Activated CD4-positive, CD25-positive, alpha-beta regulatory T cell treated with anti-CD3 and anti-CD28 coated beads, Interleukin-2, amount 50 U/mL, for 16 hours (primary cell): ENCODE data around the gene ERCC2.
"Not testable (repeated sequence)": the region's sequence is repeated elsewhere in the genome, so short reads cannot be mapped to it uniquely, and the experiment has no call there.

Experiments
- DNase-seq: peaks from one replicate; pipeline ENCODE4 v3.0.0-alpha.2; 2020; ENCODE audit warnings: low read depth, low spot score

The ERCC2 gene

DNA sequence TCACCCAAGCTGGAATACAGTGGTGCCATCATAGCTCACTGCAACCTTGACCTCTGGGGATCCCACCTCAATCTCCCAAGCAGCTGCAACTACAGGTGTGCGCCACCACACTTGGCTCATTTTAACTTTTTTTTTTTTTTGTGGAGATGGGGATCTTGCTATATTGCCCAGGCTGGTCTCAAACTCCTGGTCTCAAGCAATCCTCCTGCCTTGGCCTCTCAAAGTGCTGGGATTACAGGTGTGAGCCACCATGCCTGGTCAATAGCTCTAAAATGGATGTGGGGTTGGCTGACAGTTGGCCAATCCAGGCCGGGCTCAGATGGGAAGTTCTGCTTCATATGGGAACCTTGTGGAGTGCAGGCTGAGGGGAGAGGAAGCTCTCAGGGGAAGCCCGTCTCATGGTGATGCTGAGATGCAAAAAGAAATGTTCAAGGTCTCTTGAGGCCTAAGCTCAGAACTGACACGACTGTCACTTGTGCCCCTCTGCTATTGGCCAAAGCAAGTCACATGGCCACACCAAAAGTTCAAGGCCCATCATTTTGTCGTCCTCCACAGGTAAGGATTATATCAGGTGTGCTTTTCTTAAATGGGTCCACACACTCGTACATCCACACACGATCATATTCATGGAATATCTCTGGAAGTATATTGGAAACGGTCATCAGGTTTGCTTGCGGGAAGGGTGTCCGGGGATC lies 36.6 kb downstream of the ERCC2 start:
- no peak for DNase-seq

DNA sequence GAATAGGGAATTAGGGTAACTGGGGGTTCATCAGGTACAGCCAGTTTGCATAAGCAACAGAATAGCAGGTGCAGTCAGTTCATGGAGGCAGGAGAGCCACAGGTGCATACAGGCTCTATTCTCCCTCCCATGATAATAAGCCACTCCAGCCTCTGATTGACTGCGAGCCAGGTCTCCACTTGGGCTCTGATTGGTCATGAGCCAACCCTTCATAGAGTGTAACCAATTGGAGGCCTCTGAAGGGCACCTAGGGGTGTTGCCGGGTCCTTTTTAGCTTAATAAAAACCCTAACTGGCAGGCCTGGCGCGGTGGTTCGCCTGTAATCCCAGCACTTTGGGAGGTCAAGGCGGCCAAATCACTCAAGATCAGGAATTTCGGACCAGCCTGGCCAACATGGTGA lies 39.0 kb downstream of the ERCC2 start:
- DNase-seq: no peak

DNA sequence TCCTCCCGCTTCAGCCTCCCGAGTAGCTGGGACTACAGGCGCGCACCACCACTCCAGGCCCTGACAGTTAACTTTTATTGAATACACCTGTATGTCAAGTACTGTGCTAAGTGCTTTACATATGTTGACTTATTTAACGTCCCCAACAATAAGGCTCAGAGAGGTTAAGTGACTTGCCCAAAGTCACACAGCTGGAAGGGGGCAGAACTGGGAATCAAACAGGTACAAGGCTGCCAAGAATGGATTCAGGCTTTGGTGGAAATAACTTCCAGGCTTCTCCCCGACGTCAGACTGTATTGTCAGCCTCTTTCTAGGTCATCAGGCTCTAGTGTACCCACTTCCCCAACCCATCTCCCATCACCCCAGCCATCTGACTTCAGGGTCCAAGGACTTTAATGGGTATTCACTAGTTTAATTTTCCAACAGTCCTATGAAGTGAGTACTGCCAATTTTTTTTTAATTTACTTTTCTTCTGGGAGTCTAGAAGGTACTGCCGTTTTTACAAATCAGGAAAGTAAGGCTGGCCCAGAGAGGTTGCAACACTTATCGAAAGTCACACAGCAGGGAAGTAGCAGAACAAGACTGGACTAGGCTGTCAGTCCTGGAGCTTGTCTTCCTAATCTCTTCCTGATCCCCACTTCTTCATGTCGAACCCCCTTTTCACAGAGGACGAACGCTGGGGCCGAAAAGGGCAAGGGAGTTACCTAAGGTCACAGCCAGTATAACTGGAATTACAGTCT lies 42.8 kb downstream of the ERCC2 start:
- DNase-seq: no peak

DNA sequence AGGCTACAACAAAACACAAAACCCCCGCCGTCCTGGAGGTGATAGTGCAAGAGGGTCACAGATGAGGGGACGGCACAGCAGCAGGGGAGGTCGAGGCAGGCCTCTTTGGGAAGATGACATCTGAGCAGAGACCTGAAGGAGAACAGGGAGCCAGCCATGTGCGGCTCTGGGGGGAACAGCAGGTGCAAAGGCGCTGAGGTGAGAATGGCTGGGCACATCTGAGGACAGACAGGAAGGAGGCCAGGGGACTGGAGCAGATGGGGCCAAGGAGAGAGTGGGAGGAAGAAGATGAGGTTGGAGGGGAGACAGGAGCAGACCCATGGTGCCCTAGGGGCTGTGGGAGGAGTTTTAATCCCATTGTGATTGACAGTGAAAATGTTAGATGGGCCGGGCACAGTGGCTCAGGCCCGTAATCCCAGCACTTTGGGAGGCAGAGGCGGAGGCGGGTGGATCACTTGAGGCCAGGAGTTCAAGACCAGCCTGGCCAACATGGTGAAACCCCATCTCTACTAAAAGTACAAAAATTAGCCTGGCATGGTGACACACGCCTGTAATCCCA lies 45.9 kb downstream of the ERCC2 start:
- no peak for DNase-seq

DNA sequence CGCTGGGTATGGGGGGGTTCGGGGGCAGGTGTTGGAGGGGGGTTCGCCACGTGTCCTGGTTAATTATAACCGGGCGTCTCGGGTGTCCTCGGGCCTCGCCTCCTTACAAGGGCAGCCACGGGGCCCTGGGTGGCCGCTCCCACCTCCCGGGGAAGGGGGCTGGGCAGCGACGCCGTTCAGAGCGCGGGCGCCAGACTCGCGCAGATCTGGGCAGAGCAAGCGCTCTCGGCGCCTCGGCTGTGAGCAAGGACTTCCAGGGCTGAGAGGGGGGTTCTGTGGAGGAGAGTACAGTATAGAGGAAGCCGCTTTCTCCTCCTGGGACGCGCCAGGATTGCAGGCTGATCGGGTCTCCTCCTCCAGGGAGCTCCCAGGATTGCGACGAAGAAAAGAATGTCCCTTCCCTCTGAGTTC lies 46.7 kb downstream of the ERCC2 start:
- no peak for DNase-seq

DNA sequence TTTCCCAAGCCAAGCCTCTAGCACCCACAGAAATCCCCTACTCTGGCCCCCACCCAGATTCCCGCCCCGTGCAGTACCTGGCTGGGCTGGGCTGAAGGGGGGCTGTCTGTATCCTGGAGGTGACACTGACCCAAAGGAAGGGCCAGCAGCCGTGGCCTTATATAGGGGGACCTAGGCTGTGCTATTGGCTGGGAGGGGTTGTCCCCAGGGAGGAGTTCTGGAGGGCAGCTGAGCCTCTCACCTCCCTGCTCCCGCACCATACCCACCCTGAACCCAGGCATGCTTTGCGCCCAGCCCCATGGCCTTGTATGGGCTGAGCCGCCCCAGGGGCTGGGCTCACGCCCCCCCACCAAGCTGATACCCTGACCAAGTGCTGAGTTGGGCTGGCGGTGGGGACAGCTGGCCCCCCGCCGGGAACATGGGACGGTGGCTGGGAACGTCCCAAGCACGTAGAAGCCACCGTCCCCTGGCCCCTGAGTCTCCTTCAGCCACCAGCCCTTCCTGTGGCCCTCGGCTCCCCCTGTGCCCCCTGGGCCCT lies 47.6 kb downstream of the ERCC2 start, which contains the start of gene CKM:
TSS of gene CKM (minus strand) at position 132 of the 538 bp plus-strand sequence. CDS start 3,162 bp downstream, outside the sequence.
- no peak for DNase-seq

DNA sequence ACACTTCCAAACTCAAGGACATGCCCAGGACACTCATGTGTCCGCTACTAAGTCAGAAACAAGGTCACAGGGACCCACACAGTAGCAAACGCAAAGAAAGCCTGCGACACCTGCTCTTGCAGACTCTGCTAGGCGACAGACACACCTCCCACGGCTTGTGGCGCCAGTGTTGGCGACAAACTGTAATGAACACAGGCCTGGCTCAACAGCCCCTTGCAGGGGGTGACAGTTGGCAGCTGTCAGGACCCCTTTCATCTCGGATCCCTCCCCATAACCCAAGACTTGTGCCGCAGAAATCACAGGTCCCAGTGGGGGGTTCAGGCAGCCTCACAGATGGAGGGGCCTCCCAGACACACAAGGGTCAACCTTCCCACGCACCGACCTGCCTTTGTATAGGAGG lies 48.1 kb downstream of the ERCC2 start:
- no peak for DNase-seq

DNA sequence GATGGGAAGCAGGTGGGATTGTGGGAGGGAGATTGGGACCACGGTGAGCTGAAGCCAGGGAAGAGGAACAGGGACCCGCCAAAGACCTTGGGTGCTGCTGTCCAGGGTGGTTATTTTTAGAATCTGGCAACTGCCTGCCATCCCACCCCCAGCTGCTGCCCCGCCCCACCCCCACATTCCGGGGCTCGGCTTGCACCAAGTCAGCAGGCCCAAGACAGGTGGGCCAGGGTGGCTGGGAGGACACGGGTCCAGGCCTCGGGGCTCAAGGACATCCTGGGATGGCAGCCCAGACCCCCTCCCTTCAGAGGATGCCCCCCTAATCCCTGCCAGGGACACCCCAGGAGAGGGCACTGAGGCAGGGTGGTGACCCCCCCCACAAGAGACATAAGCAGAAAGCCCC lies 48.5 kb downstream of the ERCC2 start:
- no peak for DNase-seq

DNA sequence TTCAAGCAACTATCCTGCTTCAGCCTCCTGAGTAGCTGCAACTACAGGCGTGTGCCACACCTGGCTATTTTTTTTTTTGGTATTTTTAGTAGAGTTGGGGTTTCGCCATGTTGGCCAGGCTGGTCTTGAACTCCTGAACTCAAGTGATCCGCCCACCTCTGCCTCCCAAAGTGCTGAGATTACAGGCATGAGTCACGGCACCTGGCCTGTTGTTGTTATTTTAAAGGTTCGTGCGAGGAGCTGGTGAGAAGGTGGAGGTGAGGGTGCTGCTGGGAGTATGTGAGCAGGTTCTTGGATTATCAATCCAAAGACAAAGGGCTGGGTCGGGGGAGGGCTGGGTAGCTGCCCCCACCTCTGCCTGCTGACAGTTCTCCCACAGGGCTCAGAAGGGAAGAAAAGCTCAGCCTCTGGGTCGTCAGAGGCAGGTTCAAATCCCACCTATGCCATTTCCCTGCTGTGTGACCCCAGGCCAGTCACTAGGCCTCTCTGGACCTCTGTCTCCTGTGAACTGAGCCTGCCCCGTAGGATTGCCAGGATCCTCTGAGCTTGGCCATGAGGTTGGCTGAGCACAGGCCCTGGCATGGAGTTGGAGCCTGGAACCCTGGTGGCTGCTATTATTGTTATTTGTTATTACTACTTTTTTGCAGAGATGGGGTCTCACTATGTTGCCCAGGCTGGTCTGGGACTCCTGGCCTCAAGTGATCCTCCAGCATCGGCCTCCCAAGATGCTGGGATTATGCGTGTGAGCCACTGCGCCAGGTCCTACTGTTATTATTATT lies 49.2 kb downstream of the ERCC2 start:
- no peak for DNase-seq

DNA sequence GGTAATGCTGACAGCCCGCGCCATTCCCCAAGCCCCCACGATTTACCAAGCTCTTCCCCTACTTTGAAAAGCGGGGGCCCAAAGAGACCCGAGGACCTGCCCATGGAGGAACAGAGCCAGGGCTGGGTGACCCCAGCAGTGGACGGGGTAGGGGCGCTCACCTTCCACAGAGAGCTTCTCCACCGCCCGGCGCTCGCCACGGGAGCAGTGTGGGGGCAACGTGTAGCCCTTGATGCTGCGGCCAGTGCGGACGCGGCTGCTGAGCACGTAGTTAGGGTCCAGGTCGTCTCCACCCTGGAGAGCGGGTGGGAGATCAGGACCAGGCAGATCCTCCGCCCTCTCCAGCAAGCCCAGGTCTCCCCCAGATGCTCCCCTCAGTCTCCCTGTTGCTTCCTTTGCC lies 55.1 kb downstream of the ERCC2 start:
- DNase-seq: no peak

DNA sequence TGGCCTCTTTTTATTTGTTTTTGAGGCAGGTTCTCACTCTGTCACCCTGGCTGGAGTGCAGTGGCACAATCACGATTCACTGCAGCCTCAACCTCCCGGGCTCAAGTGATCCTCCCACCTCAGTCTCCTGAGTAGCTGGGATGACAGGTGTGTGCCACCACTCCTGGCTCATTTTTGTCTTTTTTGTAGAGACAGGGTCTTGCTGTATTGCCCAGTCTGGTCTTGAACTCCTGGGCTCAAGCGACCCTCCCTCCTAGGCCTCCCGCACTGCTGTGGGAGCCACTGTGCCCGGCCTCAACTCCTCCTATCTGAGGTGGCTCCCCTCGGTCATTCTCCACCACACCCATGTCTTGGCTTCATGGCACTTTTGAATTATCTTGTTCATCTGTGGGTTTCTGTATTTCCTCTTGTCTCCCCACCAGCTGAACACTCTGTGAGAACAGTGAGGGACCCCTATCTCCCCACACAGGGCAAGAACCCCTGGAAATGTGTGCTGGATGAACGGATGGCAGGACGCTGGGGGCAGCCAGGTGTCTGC lies 55.6 kb downstream of the ERCC2 start:
- DNase-seq: no peak

DNA sequence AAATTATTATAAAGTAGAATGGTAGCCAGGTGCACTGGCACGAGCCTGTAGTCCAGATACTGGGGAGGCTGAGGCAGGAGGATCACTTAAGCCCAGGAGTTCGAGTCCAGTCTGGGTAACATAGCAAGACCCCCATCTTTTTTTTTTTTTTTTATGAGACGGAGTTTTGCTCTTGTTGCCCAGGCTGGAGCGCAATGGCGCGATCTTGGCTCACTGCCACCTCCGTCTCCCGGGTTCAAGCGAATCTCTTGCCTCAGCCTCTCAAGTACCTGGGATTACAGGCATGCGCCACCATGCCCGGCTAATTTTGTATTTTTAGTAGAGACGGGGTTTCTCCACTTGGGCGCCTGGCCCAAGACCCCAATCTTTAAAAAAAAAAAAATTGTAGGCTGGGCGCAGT lies 58.1 kb downstream of the ERCC2 start:
- not testable (repeated sequence) for DNase-seq

DNA sequence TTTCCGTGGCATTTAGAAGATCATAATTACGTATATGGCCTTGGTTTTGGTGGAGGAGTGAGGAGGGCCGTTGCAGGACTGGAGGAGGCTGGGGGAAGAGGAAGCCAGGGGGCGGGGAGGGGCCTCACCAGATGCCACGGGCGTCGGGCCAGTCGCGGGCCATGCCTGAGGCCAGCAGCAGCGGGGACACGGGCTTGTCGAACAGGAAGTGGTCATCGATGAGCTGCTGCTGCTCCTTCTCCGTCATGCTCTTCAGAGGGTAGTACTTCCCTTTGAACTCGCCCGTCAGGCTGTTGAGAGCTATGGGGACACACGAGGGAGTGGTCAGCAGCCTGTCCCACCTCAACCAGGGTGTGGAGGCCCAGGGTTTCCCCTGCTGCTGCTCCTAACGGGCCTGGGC lies 58.8 kb downstream of the ERCC2 start:
- no peak for DNase-seq

DNA sequence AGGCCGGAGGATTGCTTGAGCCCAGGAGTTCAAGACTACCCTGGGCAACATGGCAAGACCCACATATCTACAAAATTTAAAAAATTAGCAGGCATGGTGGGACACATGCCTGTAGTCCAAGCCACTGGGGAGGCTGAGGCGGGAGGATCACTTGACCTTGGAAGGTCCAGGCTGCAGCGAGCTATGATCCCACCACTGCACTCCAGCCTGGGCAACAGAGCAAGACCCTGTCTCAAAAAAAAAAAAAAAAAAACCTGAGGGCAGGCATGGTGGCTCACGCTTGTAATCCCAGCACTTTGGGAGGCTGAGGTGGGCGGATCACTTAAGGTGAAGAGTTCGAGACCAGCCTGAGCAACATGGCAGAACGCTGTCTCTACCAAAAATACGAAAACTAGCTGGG lies 61.1 kb downstream of the ERCC2 start:
- not testable (repeated sequence) for DNase-seq

DNA sequence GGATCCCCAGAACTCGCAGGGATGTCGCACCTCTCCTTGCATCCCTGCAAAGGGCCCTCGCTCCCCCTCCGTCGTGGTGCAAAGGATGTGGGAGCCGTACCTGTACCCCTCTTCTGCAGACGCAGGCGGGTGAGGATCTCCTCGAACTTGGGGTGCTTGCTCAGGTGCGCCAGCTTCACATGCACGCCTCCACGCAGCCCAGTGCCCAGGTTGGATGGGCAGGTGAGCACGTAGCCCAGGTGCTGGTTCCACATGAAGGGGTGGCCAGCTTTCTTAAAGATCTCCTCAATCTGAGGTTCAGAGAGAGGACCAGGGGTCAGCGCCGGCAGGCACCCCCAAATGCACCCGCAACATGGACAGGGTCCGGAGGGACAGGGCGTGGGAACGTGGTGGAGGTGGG lies 63.0 kb downstream of the ERCC2 start:
- no peak for DNase-seq

DNA sequence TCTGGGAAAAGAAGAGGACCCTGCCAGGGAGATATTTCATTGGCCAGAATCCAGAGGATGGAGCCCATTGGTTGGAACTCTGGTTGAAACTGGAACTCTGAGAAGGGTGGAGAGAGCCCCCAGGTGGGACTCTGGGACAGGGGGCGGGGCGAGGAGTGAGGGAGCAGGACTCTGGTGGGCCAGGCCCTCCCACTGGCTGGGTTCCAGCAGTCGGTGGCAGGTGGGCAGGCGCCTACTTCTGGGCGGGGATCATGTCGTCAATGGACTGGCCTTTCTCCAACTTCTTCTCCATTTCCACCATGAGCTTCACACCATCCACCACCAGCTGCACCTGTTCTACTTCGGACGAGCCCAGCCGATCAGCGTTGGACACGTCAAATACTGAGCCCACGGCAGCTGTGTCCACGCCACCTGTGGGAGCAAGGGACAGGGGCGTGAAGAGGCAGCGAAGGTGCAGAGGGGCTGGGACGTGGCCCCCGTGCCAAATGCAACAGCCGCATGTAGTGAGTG lies 63.8 kb downstream of the ERCC2 start:
- DNase-seq: no peak

DNA sequence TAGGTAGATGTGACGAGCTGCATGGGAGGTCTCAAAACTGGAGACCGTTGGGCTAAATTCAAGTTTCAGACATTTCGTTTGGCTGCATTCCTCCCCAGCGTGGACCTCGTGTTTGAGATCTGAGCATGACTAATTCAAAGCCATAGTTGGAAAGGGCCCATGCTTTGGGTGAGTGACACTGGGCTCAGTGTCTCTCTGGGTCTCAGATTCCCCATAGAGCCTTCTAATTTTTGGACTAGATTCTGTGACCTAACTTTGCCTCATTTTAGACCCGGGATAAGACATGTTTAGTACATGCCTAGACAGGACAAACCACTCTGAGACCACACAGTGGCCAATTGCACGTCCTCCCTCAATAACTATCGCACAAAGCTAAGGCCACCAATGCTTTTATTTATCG lies 64.3 kb downstream of the ERCC2 start:
- no peak for DNase-seq

DNA sequence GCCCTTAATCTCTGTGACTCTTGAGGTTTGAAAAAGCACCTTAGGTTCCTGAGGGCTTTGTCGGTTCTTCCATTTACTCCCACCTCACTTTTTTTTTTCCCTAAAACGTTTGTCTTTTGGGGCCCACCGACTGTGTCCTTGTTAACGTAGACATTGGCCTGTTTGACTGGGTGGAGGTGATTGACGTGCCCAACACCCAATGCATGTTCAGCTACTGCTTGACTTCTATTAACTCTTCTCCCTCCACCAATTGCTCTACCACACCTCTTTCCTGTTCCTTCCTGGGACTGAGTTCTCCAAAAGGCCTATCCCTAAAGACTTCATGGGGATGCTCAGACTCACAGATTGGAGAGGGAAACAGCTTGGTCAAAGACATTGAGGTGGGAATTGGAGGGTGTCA lies 65.0 kb downstream of the ERCC2 start:
- no peak for DNase-seq

DNA sequence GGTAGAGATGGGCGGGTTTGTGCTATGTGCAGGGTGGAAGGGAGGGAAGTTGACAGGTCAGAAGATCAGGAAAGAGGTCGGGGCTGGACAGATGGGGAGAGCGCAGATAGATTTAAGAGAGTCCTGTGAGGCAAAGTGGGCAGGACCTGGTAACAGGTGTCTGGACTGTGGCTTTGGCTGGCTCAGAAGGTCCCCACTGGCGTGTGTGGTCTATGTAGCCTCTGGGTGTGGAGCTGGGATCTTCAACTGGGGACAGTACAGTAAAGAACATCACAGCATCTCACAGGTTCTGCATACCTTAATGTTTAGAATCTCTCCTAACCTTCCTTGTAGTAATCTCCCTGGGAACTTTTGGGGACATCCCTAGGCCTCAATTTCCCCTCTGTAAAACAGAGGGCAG lies 65.4 kb downstream of the ERCC2 start:
- DNase-seq: no peak

DNA sequence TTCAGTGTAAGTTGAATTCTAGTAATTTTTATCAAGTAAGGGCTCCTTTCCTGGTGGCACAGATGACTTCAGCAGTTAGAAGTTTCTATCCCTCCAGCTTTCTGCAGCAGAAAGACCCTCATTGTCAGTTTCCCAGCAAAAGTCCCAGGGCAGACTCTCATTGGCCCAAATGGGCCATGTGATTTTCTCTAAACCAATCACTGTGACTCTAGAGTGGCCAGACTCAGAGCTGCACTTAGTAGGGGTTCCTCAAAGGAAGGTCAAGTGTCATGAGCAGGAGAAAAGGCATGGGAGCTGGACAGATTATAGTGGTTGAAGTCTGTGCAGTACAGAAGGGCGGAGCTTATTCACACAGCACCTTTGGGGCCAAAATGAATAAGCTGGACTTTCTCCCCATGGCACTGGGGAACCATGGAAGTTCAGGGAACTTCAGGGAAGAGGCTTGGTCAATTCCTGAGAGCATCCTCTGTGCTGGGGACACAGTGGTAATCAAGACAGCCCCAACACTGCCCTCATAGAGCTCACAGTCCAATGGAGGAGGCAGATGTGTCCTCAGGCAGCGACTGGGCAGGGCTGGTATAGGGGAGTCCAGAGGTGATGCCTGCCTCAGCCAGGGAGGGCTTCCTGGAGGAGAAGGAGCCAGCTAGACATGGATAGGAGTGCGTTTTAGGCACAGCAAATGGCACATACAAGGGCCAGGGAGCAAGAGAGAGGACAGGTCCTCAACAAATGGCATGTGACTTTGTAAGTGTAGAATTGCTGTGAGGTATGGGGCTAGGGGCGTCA lies 66.0 kb downstream of the ERCC2 start:
- DNase-seq: no peak
